Erythroblast (primary cell): ENCODE measurements around the gene LIPH.
"Not testable (repeated sequence)": the region's sequence is repeated elsewhere in the genome, so short reads cannot be mapped to it uniquely, and the experiment has no call there.

ENCODE experiments used
- DNase-seq, 2 experiments: peaks; one replicate each; lab custom pipeline; 2025; lab: John Stamatoyannopoulos, UW
- GATA1 ChIP-seq: IDR thresholded peaks from 2 replicates; pipeline ENCODE4 v1.6.1; 2011; ENCODE audit warnings: low read depth, mild to moderate bottlenecking, control low read depth, low read length, moderate library complexity
- POLR2A ChIP-seq: IDR thresholded peaks from 2 replicates; pipeline ENCODE4 v1.6.1; 2011; ENCODE audit warnings: mild to moderate bottlenecking, low read length

LIPH gene

DNA sequence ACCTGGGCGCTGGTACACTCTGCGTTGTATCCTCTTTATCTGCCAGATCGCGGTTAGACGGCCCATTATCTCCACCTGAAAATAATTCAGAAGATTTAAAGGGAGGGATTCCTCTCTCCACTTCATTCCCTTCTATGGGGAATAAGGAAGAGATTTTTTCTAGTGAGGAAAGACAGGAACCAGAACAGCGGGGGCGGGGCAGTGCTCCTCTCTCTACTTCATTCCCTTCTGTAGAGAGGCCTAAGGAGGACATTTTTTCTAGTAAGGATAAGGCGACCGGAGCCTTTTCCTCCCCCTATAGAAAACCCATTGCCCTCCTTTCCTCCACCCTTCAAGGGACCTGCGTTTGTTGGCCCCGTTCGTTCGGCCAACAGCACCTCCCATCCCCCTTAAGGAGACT lies 8.3 kb upstream of the LIPH start:
- TF ChIP-seq GATA1: no peak
- TF ChIP-seq POLR2A: no peak
- no peak for DNase-seq

DNA sequence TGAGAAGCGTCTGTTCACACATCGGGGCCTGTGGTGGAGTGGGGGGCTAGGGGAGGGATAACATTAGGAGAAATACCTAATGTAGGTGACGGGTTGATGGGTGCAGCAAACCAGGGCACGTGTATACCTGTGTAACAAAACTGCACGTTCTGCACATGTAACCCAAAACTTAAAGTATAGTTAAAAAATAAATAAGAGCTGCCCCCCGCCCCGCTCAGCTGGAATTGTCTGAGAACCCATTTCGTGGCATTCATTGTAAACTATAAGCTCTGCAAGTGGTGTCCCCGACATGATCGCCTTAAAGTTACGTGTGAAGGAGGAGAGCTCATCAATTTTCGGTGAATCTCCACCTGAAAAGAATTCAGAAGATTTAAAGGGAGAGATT lies 7.3 kb upstream of the LIPH start:
- DNase-seq: no peak
- TF ChIP-seq POLR2A (no peak), GATA1 (no peak)

DNA sequence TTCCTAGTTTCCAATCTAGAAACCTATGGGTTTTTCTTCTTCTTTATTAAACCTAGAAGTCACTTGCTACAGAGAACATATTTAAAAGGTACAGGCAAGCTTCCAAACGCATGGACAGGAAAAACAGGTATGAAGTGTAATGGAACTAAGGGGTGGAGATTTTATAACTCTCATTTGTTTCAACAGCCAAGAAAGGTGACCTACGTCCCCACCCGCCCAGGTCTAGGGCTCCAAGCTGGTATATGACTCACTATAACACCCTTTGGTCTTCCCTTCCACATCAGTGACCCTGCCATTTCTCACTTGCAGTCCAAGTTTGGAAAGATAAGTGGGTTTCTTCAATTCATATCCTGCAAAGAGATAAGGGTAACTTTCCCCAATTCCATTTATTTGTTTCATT lies 6.0 kb upstream of the LIPH start:
- TF ChIP-seq POLR2A (no peak), GATA1 (no peak)
- no peak for DNase-seq

DNA sequence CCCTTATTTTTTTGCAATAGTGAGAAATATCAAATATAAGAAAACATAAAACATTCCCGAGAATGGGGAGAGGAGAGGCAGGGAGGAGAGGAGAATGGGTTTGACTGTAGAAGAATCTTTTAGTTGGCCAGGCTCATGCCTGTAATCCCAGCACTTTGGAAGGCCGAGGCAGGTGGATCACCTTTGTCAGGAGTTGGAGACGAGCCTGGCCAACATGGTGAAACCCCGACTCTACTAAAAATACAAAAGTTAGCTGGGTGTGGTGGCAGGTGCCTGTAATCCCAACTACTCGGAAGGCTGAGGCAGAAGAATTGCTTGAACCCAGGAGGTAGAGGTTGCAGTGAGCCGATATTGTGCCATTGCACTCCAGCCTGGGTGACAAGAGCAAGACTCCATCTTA lies 4.3 kb upstream of the LIPH start:
- not testable (repeated sequence) for DNase-seq

DNA sequence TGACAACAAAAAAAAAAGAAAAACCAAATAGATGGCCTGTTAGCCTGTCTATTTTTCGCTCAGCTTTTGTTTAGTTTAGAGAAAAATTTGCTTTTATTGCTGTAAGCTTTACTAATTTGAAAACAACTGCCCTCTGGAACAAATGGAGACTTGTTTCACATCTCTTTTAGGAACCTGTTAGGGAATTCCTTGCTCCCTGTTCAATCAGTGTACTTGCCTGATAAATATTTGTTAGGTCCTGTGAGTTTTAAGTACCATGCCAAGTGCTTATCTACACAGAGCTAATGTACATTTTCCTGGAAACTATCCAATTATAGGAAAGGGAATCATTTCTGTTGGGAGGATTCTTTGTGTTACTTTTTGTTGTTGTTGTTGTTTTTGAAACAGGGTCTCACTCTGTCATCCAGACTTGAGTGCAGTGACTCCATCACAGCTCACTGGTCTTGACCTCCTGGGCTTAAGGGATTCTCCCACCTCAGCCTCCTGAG lies 3.5 kb upstream of the LIPH start:
- no peak for DNase-seq
- TF ChIP-seq GATA1 (no peak), POLR2A (no peak)

DNA sequence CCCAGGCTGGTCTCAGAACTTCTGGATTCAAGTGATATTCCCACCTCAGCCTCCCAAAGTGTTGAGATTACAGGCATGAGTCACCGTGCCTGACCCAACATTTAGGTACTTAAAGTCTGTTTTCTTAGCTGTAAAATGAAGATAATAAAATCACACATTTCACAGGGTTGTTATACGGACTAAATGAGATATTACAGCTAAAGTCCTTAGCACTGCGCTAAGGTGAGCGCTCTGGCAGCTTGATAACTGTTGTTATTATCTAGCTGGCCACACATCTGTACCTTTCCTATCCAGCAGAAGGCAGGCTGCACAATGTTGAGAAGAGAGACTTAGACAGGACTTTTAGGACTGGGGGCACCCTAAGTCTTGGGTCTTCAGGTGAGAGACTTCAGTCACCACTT lies 2.7 kb upstream of the LIPH start:
- TF ChIP-seq GATA1: no peak
- no peak for TF ChIP-seq POLR2A
- DNase-seq: no peak

DNA sequence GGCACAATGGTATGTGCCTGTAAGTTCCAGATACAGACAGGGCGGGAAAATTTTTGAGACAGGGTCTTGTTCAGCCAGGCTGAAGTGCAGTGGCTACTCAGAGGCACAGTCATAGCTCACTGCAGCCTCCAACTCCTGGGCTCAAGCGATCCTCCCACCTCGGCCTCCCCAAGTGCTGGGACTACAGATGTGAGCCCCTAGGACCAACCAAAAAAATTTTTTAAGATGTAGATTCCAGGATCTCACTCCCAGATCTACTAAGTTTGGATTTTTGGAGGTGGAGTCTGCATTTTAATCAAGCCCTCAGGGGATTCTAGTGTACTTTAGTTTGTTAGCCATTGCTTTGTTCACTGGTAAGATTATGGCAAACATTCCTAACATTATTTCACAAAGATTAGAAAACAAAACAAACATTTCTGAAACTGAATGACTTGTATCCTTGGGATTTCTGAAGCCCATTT lies 2.7 kb downstream of the LIPH start:
- no peak for DNase-seq
- TF ChIP-seq GATA1 (no peak), POLR2A (no peak)

DNA sequence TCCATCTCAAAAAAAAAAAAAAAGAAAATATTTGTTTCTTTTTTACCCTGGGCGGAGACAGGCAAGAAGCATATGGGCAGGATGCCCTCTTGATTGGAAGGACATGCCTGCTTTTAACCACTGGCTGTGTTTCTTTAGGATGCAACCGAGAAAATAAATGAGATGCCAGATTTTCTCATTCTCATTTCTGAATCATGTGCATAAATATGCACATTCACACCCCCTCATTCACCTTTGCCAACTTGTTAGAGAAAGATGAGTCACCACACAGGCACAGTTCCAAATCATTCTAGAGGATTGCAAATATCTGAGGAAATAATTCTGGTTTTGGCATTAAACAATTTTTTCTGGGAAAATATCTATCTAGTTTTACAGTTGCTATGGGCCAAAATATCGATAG lies 3.3 kb downstream of the LIPH start:
- no peak for TF ChIP-seq GATA1
- TF ChIP-seq POLR2A: no peak
- peak in 1 of 2 experiments; percentile 44 for DNase-seq

DNA sequence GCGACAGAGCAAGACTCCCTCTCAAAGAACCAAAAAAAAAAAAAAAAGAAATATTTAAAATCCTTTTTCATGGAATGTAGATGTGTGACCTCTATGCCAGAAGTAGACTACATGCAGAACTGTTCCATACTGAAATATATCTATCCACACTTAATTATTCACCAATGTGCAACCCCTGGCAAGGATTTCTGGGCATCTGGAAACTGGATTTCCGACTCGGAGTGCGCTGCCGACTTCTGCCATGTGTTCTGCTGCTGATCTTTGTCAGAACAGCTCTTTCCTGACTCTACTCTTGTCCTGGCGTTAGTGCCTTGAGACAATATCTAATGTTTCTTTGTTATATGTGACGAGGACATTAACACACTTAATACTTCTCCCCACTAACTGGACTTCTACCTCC lies 11.7 kb downstream of the LIPH start:
- TF ChIP-seq GATA1 (no peak), POLR2A (no peak)
- no peak for DNase-seq

DNA sequence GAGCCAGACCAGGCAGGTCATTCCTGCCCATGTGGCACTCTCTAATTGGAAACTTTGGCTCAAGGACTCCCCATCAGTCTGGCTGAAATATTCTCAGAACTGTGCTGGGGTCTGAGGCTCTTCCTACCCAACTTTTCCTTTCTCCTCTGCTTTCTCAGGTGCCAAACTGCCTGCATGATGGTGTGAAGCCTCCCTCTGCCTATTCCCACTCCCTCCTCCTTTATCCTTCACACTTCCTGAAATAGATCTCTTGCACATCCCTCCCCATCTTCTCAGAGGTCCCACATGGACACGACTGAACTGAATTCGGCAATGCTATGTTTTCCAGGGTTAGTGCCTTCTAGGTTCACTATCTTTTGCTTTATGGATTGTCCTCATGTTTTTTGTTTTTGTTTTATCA lies 12.5 kb downstream of the LIPH start:
- no peak for DNase-seq
- TF ChIP-seq POLR2A (no peak), GATA1 (no peak)

DNA sequence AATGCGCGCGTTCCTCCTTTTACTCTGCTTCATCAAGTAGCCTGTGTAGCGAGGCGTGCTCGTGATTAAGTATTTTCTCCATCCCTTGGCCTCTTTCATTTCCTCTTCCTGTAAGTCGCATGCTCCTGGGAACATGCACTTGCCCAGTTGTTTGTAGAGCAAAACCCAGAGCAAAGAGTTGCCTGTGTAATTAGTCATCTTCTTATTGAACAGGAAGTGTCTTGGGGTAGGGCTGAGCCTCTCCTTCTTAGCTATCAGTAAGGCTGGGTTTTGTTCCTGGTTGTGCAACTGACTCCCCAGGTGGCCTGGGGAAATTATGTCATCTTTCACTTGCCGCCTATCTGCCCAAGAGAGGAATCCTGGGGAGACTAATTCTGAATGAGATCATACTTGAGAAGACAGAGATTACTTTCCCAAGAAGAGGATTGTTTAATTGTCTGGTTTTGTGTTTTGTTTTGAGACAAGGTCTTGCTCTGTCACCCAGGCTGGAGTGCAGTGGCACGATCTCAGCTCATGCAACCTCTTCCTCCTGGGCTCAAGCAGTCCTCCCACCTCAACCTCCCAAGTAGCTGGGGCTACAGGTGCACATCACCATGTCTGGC lies 14.9 kb downstream of the LIPH start:
- TF ChIP-seq POLR2A: no peak
- TF ChIP-seq GATA1: no peak
- DNase-seq: no peak

DNA sequence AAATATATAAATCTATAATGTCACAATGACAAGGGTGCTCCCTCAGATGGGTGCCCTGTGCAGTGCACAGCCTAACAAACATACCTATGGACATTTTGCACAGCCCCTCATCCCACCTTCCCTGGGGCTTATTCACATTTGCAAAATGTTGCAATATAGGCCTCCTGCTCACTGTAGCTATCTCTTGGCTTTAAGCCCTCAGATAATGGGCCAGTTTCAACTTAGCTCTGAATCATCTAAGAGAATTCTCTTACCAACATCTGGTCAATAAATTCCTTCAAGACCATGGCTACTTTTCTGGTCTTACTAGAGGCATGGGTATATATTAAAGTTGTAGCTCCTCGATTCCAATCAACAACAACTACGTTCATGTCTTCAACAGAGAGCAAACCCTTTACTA lies 17.9 kb downstream of the LIPH start:
- DNase-seq: no peak
- no peak for TF ChIP-seq GATA1
- TF ChIP-seq POLR2A: no peak

DNA sequence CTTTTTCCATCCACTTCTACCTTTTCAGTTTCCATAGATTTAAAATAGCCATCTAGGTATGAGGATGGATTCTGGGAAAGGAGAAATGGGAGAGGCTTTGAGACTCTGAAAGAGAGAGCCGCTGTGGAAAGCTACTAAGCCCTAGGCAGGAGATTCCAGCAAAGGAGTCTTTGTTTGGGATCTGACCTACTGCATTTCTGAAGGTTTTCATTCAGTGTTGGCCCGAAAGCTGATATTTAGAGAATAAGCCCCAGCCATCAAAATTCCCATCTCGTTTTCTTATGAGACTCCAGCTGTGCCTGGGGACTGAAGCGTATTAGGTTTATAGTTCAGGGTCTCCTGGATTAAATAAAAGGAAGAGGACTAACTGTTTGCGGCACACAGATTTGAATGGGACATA lies 19.5 kb downstream of the LIPH start:
- TF ChIP-seq POLR2A: no peak
- TF ChIP-seq GATA1: no peak
- DNase-seq: no peak

DNA sequence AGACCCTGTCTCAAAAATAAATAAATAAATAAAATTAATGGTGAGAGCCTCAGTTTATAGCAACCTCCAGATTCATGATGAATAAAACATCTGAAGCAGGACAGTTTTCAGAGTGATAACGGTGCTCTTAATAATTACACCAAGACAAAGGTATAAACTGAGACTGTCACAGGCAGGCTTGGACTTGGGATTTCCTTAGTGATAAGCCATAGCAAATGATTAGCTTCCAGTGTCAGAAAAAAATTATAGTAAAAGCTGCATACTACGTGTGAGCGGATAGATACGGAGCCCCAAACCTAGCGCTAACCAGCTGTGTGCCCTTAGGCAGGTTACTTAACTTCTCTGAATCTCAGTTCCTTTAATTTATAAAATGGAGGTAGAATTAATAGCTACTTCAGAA lies 21.5 kb downstream of the LIPH start:
- DNase-seq: no peak
- TF ChIP-seq GATA1: no peak
- no peak for TF ChIP-seq POLR2A

DNA sequence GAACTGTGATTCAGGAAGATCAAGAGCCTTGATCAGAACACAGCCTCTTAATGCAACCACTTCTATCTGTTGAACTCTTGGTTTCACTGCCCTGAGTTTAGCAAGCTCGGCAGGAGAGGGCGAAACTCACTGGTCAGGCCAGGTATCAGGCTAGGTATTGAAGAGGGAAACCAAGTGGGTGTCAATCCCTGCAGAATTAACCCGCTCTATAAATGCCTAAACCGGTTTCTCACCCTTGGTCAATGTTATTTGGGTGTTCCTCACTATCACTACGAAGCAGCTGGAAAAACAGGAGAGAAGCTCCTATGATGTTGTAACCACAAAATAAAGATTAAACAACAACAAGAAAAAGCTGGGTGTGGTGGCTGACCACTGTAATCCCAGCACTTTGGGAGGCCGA lies 23.9 kb downstream of the LIPH start:
- no peak for DNase-seq
- TF ChIP-seq POLR2A (no peak), GATA1 (no peak)

DNA sequence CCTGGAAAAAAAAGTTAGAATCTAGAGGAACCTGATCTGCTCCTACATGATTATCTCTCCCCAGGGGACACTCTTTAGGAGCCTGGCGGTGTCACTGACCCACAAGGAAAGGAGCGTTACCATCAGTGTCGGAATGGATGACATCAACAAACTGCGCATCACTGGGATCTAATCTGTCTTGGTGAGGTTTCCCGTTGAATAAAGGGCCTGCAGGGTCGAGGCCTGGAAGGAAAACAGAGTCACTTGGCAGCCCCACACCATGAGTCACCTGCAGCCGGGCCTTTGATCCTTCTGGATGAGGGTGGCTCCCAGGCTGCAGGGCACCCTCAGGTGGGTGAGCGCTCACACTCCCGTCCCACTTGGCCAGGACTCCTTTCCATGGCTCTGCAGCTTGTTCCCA lies 25.0 kb downstream of the LIPH start:
- DNase-seq: no peak
- TF ChIP-seq POLR2A: no peak
- no peak for TF ChIP-seq GATA1
